Measurements from ENCODE around the gene MSI2.

The MSI2 gene

GRCh38 chr17:57599271-57600045 is 343.1 kb downstream of the MSI2 start:
- DNase-seq (ENCODE audit: low read depth in 2 of 2) = no peak

- no peak for DNase-seq (ENCODE audit: low read depth in 2 of 2)
Observed at GRCh38 chr17:57600074-57600473, 343.8 kb downstream of the MSI2 start.

- DNase-seq (ENCODE audit: low read depth in 2 of 2) = no peak
Observed at GRCh38 chr17:57601143-57601735, 344.9 kb downstream of the MSI2 start.

GRCh38 chr17:57602896-57603295 is 346.6 kb downstream of the MSI2 start:
- DNase-seq (ENCODE audit: low read depth in 2 of 2) = no peak

GRCh38 chr17:57603546-57603945 is 347.2 kb downstream of the MSI2 start:
- DNase-seq (ENCODE audit: low read depth in 2 of 2) = no peak

GRCh38 chr17:57603978-57604377 is 347.7 kb downstream of the MSI2 start:
- DNase-seq (ENCODE audit: low read depth in 2 of 2) = peak; percentile 24 to 51

- DNase-seq (ENCODE audit: low read depth in 2 of 2) = no peak
Observed at GRCh38 chr17:57604771-57605674, 348.7 kb downstream of the MSI2 start.

- no peak for DNase-seq (ENCODE audit: low read depth in 2 of 2)
Observed at GRCh38 chr17:57605675-57606105, 349.4 kb downstream of the MSI2 start.

GRCh38 chr17:57606111-57606875 is 350.0 kb downstream of the MSI2 start:
- no peak for DNase-seq (ENCODE audit: low read depth in 2 of 2)

- DNase-seq (ENCODE audit: low read depth in 2 of 2) = no peak
Observed at GRCh38 chr17:57607553-57608120, 351.3 kb downstream of the MSI2 start.

GRCh38 chr17:57608369-57609124 is 352.2 kb downstream of the MSI2 start:
- DNase-seq (ENCODE audit: low read depth in 2 of 2) = no peak

- no peak for DNase-seq (ENCODE audit: low read depth in 2 of 2)
Observed at GRCh38 chr17:57609125-57609877, 353.0 kb downstream of the MSI2 start.

- no peak for DNase-seq (ENCODE audit: low read depth in 2 of 2)
Observed at GRCh38 chr17:57609878-57610270, 353.6 kb downstream of the MSI2 start.

GRCh38 chr17:57612202-57613071 is 356.1 kb downstream of the MSI2 start:
- DNase-seq (ENCODE audit: low read depth in 2 of 2) = no peak

GRCh38 chr17:57614742-57615141 is 358.4 kb downstream of the MSI2 start:
- no peak for DNase-seq (ENCODE audit: low read depth in 2 of 2)

- DNase-seq (ENCODE audit: low read depth in 2 of 2) = no peak
Observed at GRCh38 chr17:57615836-57616757, 359.8 kb downstream of the MSI2 start.

- DNase-seq (ENCODE audit: low read depth in 2 of 2) = no peak
Observed at GRCh38 chr17:57617218-57617617, 360.9 kb downstream of the MSI2 start.
